Type B pancreatic cell (in vitro differentiated cells): ENCODE data around the gene NRN1L. TPM values are rescaled to one million over a fixed set of nuclear protein-coding genes. Genes with fewer than 3 reads are reported as not detected.

ENCODE experiments used
- DNase-seq: peaks from one replicate; pipeline ENCODE4 v3.0.0; 2021; ENCODE audit warnings: mixed read lengths; ENCODE audit not compliant: unreplicated experiment; ENCODE audit errors: extremely low spot score
- H3K27ac Mint-ChIP-seq: 2 replicates; pipeline ENCODE4 v1.8.0; 2021; ENCODE audit warnings: mild to moderate bottlenecking, mixed read lengths
- H3K27me3 Mint-ChIP-seq: 2 replicates; pipeline ENCODE4 v1.8.0; 2021; ENCODE audit warnings: mixed read lengths
- H3K36me3 Mint-ChIP-seq: 2 replicates; pipeline ENCODE4 v1.8.0; 2021; ENCODE audit warnings: mixed read lengths
- H3K4me1 Mint-ChIP-seq: one replicate; pipeline ENCODE4 v1.8.0; 2021; ENCODE audit warnings: mixed read lengths; ENCODE audit not compliant: unreplicated experiment
- H3K4me3 Mint-ChIP-seq: 2 replicates; pipeline ENCODE4 v1.8.0; 2021; ENCODE audit warnings: mild to moderate bottlenecking, mixed read lengths
- H3K9me3 Mint-ChIP-seq: 2 replicates; pipeline ENCODE4 v1.8.0; 2021; ENCODE audit warnings: mixed read lengths
- CTCF ChIP-seq: fragments of 200-600 bp; sonication (generic); conservative IDR thresholded peaks from 2 replicates; pipeline ENCODE4 v1.5.0; 2021; ENCODE audit warnings: antibody characterized with exemption, mild to moderate bottlenecking
- total RNA-seq: library from RNA; stranded (reverse); gene quantifications from 2 replicates; pipeline ENCODE4 v1.2.1, GENCODE V29; 2021; ENCODE audit warnings: low replicate concordance

Gene NRN1L
- total RNA-seq, 1 donor from 2014 or later, result 0.80 TPM

GRCh38 chr16:67877064-67877463, 7.6 kb upstream of the NRN1L start:
- H3K4me1 Mint-ChIP-seq, result peaks cover 20% of the 10 kb centered on the region
- no peaks in the 10 kb centered on the region for H3K27me3 Mint-ChIP-seq
- H3K4me3 Mint-ChIP-seq, result no peak overlapping the region
- H3K36me3 Mint-ChIP-seq, result peaks cover 7% of the 10 kb centered on the region
- no peak for DNase-seq
- no peak overlapping the region for H3K27ac Mint-ChIP-seq
- TF ChIP-seq CTCF, result no peak
- H3K9me3 Mint-ChIP-seq, result no peaks in the 10 kb centered on the region

GRCh38 chr16:67878232-67878631, 6.5 kb upstream of the NRN1L start:
- Mint-ChIP-seq H3K36me3 (peaks cover 7% of the 10 kb centered on the region), H3K9me3 (no peaks in the 10 kb centered on the region)
- TF ChIP-seq CTCF, result no peak

GRCh38 chr16:67878846-67879245, 5.8 kb upstream of the NRN1L start:
- Mint-ChIP-seq H3K27me3 (no peaks in the 10 kb centered on the region), H3K9me3 (no peaks in the 10 kb centered on the region), H3K27ac (no peak overlapping the region), H3K4me1 (peaks cover 16% of the 10 kb centered on the region), H3K4me3 (no peak overlapping the region), H3K36me3 (peaks cover 4% of the 10 kb centered on the region)
- no peak for DNase-seq
- no peak for TF ChIP-seq CTCF

More at GRCh38 chr16:67878232-67878631, 6.5 kb upstream of the NRN1L start:
- Mint-ChIP-seq H3K27ac (no peak overlapping the region), H3K4me3 (no peak overlapping the region), H3K4me1 (peaks cover 20% of the 10 kb centered on the region), H3K27me3 (no peaks in the 10 kb centered on the region)
- DNase-seq, result no peak

- no peak for DNase-seq
- Mint-ChIP-seq H3K27ac (no peak overlapping the region), H3K4me3 (no peak overlapping the region), H3K36me3 (peaks cover 2% of the 10 kb centered on the region), H3K27me3 (no peaks in the 10 kb centered on the region), H3K9me3 (no peaks in the 10 kb centered on the region), H3K4me1 (peaks cover 12% of the 10 kb centered on the region)
- TF ChIP-seq CTCF, result no peak
Observed at GRCh38 chr16:67879462-67879861, 5.2 kb upstream of the NRN1L start.

- DNase-seq, result no peak
- H3K4me1 Mint-ChIP-seq, result peaks cover 12% of the 10 kb centered on the region
- no peak overlapping the region for H3K4me3 Mint-ChIP-seq
- no peak overlapping the region for H3K27ac Mint-ChIP-seq
- peaks cover 4% of the 10 kb centered on the region for H3K36me3 Mint-ChIP-seq
- no peaks in the 10 kb centered on the region for H3K27me3 Mint-ChIP-seq
- H3K9me3 Mint-ChIP-seq, result no peaks in the 10 kb centered on the region
- no peak for TF ChIP-seq CTCF
Observed at GRCh38 chr16:67879936-67880335, 4.7 kb upstream of the NRN1L start.

GRCh38 chr16:67880584-67880983, 4.1 kb upstream of the NRN1L start:
- Mint-ChIP-seq H3K9me3 (no peaks in the 10 kb centered on the region), H3K27ac (no peak overlapping the region), H3K27me3 (no peaks in the 10 kb centered on the region), H3K4me1 (peaks cover 5% of the 10 kb centered on the region), H3K4me3 (no peak overlapping the region), H3K36me3 (peaks cover 4% of the 10 kb centered on the region)
- no peak for TF ChIP-seq CTCF
- no peak for DNase-seq
